HUES6 (cell line): ENCODE measurements around the gene EFHC1.

Experiments
- H3K27ac ChIP-seq: 2 replicates; pipeline ENCODE4 v1.7.0; 2013; ENCODE audit warnings: low read depth, mild to moderate bottlenecking, low read length, inconsistent platforms
- H3K27me3 ChIP-seq: 2 replicates; pipeline ENCODE4 v1.6.1; 2013; ENCODE audit warnings: low read length; ENCODE audit not compliant: control insufficient read depth, insufficient read depth
- H3K36me3 ChIP-seq: 2 replicates; pipeline ENCODE4 v1.6.1; 2013; ENCODE audit warnings: low read length; ENCODE audit not compliant: control insufficient read depth, insufficient read depth
- H3K4me1 ChIP-seq: 2 replicates; pipeline ENCODE4 v1.6.1; 2013; ENCODE audit warnings: low read length; ENCODE audit not compliant: control insufficient read depth, insufficient read depth
- H3K4me3 ChIP-seq: 2 replicates; pipeline ENCODE4 v1.5.1; 2013; ENCODE audit warnings: low read depth, low read length
- H3K9ac ChIP-seq: one replicate; pipeline ENCODE4 v1.6.1; 2013; ENCODE audit warnings: mild to moderate bottlenecking, low read length
- H3K9me3 ChIP-seq: 2 replicates; pipeline ENCODE4 v1.6.1; 2013; ENCODE audit warnings: low read depth, low read length; ENCODE audit not compliant: control insufficient read depth, insufficient read depth

Gene EFHC1

GRCh38 chr6:52400313-52401041, 19.7 kb upstream of the EFHC1 start:
- Histone ChIP-seq H3K4me3 (no peak overlapping the region), H3K36me3 (peaks cover 5% of the 10 kb centered on the region; the same call in 1 of the 2 replicates), H3K9ac (no peak overlapping the region), H3K27me3 (no peaks in the 10 kb centered on the region), H3K4me1 (peaks cover 19% of the 10 kb centered on the region), H3K9me3 (no peaks in the 10 kb centered on the region), H3K27ac (no peak overlapping the region)

GRCh38 chr6:52403086-52403485, 17.1 kb upstream of the EFHC1 start:
- H3K4me3 ChIP-seq, result no peak overlapping the region
- H3K27me3 ChIP-seq, result no peaks in the 10 kb centered on the region
- H3K4me1 ChIP-seq, result peaks cover 11% of the 10 kb centered on the region
- H3K9me3 ChIP-seq, result no peaks in the 10 kb centered on the region
- peaks cover 5% of the 10 kb centered on the region; the same call in 1 of the 2 replicates for H3K36me3 ChIP-seq
- no peak overlapping the region for H3K27ac ChIP-seq
- no peak overlapping the region for H3K9ac ChIP-seq

GRCh38 chr6:52403627-52404026, 16.5 kb upstream of the EFHC1 start:
- Histone ChIP-seq H3K27ac (no peak overlapping the region), H3K27me3 (no peaks in the 10 kb centered on the region), H3K36me3 (peaks cover 5% of the 10 kb centered on the region; the same call in 1 of the 2 replicates), H3K4me3 (no peak overlapping the region), H3K9ac (no peak overlapping the region), H3K4me1 (peaks cover 11% of the 10 kb centered on the region), H3K9me3 (no peaks in the 10 kb centered on the region)

GRCh38 chr6:52405243-52405642, 14.9 kb upstream of the EFHC1 start:
- Histone ChIP-seq H3K36me3 (peaks cover 5% of the 10 kb centered on the region; the same call in 1 of the 2 replicates), H3K4me1 (peaks cover under 1% of the 10 kb centered on the region), H3K9ac (no peak overlapping the region), H3K9me3 (no peaks in the 10 kb centered on the region), H3K27me3 (no peaks in the 10 kb centered on the region), H3K4me3 (no peak overlapping the region), H3K27ac (no peak overlapping the region)

- Histone ChIP-seq H3K4me3 (no peak overlapping the region), H3K4me1 (no peaks in the 10 kb centered on the region), H3K9ac (no peak overlapping the region), H3K27ac (no peak overlapping the region), H3K9me3 (no peaks in the 10 kb centered on the region), H3K27me3 (no peaks in the 10 kb centered on the region), H3K36me3 (peaks cover 5% of the 10 kb centered on the region; the same call in 1 of the 2 replicates)
These were observed 12.7 kb upstream of the EFHC1 start for GRCh38 chr6:52407467-52407866.

GRCh38 chr6:52409499-52409898, 10.6 kb upstream of the EFHC1 start:
- Histone ChIP-seq H3K4me1 (no peaks in the 10 kb centered on the region), H3K27me3 (no peaks in the 10 kb centered on the region), H3K36me3 (no peaks in the 10 kb centered on the region), H3K27ac (no peak overlapping the region), H3K4me3 (no peak overlapping the region), H3K9ac (no peak overlapping the region), H3K9me3 (no peaks in the 10 kb centered on the region)

GRCh38 chr6:52410979-52411378, 9.2 kb upstream of the EFHC1 start:
- no peaks in the 10 kb centered on the region for H3K9me3 ChIP-seq
- H3K27me3 ChIP-seq, result no peaks in the 10 kb centered on the region
- no peaks in the 10 kb centered on the region for H3K36me3 ChIP-seq
- H3K9ac ChIP-seq, result no peak overlapping the region
- H3K27ac ChIP-seq, result no peak overlapping the region
- H3K4me1 ChIP-seq, result no peaks in the 10 kb centered on the region
- no peak overlapping the region for H3K4me3 ChIP-seq

GRCh38 chr6:52411911-52412310, 8.2 kb upstream of the EFHC1 start:
- no peak overlapping the region for H3K4me3 ChIP-seq
- H3K4me1 ChIP-seq, result no peaks in the 10 kb centered on the region
- no peaks in the 10 kb centered on the region for H3K27me3 ChIP-seq
- H3K9me3 ChIP-seq, result no peaks in the 10 kb centered on the region
- H3K27ac ChIP-seq, result no peak overlapping the region
- no peaks in the 10 kb centered on the region for H3K36me3 ChIP-seq
- no peak overlapping the region for H3K9ac ChIP-seq

GRCh38 chr6:52415333-52415732, 4.8 kb upstream of the EFHC1 start:
- Histone ChIP-seq H3K4me1 (peaks cover 15% of the 10 kb centered on the region; the same call in 1 of the 2 replicates), H3K9me3 (no peaks in the 10 kb centered on the region), H3K27ac (no peak overlapping the region), H3K9ac (no peak overlapping the region), H3K4me3 (no peak overlapping the region), H3K36me3 (no peaks in the 10 kb centered on the region), H3K27me3 (no peaks in the 10 kb centered on the region)

GRCh38 chr6:52415917-52416628, 4.1 kb upstream of the EFHC1 start:
- H3K9ac ChIP-seq, result no peak overlapping the region
- H3K4me1 ChIP-seq, result peaks cover 15% of the 10 kb centered on the region; the same call in 1 of the 2 replicates
- H3K27me3 ChIP-seq, result no peaks in the 10 kb centered on the region
- H3K36me3 ChIP-seq, result no peaks in the 10 kb centered on the region
- H3K4me3 ChIP-seq, result no peak overlapping the region
- no peak overlapping the region for H3K27ac ChIP-seq
- H3K9me3 ChIP-seq, result no peaks in the 10 kb centered on the region

GRCh38 chr6:52416629-52417151, 3.5 kb upstream of the EFHC1 start:
- H3K9me3 ChIP-seq, result no peaks in the 10 kb centered on the region
- H3K36me3 ChIP-seq, result no peaks in the 10 kb centered on the region
- no peaks in the 10 kb centered on the region for H3K27me3 ChIP-seq
- no peak overlapping the region for H3K27ac ChIP-seq
- no peak overlapping the region for H3K4me3 ChIP-seq
- H3K9ac ChIP-seq, result no peak overlapping the region
- peaks cover 15% of the 10 kb centered on the region; the same call in 1 of the 2 replicates for H3K4me1 ChIP-seq
